Fibroblast of lung (primary cell): ENCODE results near the gene PTPRU.

Experiments used
- EZH2 ChIP-seq: IDR thresholded peaks from 2 replicates; pipeline ENCODE4 v1.5.1; 2012; ENCODE audit warnings: low read length, control low read depth, mild to moderate bottlenecking; ENCODE audit errors: missing control alignments
- TF ChIP-seq, protein P1 (sequence below), 2 donors: IDR thresholded peaks in 1 of 2; conservative IDR thresholded peaks in 1 of 2; 1 replicate in 1 of 2; 2 replicates in 1 of 2; pipeline ENCODE4 v1.5.1; 2011 to 2012; ENCODE audit warnings: low read length in 2 of 2, control low read depth in 1 of 2, inconsistent platforms in 1 of 2, low read depth in 1 of 2, mild to moderate bottlenecking in 1 of 2

DNA sequence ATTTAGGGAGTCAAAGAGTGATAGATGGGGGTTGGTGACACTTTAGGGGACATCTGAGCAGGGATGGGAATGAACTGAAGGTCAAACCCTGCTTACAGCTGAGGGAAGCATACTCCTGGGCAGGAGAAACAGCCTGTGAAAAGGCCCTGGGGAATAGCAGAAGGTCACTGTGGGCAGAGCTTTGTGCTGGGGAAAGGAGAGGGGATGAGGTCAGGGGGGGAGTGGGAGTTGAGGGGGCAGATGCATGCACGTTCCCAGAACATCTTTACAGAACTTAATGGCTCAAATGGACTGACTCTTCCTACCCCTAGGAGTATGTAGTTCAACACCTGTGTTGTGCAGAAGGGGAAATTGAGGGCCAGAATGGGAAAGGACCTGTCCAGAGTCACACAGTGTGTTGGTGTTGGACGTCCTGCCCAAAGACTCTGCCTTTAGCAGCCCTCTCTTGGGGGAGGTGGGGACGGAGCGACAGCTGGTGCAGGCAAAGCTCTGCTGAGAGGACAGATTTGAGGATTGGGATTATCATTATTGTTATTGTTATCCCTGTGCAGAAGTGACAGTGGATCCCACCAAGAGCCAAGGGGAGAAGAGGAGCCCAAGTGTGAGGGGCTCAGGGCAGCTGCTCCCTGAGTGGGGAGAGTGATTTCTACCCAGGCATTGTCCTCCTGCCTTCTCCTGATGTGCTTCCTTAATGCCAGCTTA lies 116.5 kb downstream of the PTPRU start:
- TF ChIP-seq, protein P1, sequence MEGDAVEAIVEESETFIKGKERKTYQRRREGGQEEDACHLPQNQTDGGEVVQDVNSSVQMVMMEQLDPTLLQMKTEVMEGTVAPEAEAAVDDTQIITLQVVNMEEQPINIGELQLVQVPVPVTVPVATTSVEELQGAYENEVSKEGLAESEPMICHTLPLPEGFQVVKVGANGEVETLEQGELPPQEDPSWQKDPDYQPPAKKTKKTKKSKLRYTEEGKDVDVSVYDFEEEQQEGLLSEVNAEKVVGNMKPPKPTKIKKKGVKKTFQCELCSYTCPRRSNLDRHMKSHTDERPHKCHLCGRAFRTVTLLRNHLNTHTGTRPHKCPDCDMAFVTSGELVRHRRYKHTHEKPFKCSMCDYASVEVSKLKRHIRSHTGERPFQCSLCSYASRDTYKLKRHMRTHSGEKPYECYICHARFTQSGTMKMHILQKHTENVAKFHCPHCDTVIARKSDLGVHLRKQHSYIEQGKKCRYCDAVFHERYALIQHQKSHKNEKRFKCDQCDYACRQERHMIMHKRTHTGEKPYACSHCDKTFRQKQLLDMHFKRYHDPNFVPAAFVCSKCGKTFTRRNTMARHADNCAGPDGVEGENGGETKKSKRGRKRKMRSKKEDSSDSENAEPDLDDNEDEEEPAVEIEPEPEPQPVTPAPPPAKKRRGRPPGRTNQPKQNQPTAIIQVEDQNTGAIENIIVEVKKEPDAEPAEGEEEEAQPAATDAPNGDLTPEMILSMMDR (conservative IDR thresholded peaks at IDR 0.05 in 1 of 2, IDR thresholded peaks at IDR 0.05 in 1 of 2; ENCODE audit: low read depth in 1 of 2, low read length in 2 of 2): no peak
- no peak for TF ChIP-seq EZH2
